Amygdala (tissue), 56 donors: ENCODE data around the gene PLXNA2.

Source experiments
- DNase-seq, 56 donors: peaks; one replicate each; lab custom pipeline; 2025; lab: John Stamatoyannopoulos, UW

The PLXNA2 gene

GRCh38 chr1:208169081-208169879 is 74.9 kb downstream of the PLXNA2 start:
- DNase-seq: no peak

- DNase-seq: no peak
Measured at GRCh38 chr1:208167261-208167869, 76.8 kb downstream of the PLXNA2 start.

- DNase-seq: no peak
Measured at GRCh38 chr1:208166340-208167138, 77.6 kb downstream of the PLXNA2 start.

GRCh38 chr1:208165659-208166058 is 78.5 kb downstream of the PLXNA2 start:
- DNase-seq: no peak

- peak in 2 of 56 donors; percentile 25 to 39 for DNase-seq
Measured at GRCh38 chr1:208164609-208165008, 79.6 kb downstream of the PLXNA2 start.

DNA sequence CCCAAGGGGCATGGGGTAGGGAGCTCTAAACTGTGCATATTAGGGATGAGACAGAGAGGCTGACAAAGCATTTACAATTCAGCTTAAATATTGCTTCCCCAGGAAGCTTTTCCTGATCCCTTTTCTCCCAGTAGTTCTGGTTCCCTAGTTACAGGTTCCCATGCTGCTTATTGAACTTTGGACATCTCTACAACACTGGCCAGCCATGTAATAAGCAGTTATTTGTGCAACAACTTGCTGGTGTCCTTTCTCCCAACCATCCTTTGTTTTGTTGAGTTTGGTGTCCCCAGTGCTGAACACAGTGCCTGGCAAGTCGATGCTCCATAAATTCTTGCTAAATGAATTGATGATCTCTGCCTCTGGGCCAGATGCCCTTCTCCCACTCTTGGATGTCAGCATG is 80.6 kb downstream of the PLXNA2 start:
- DNase-seq: no peak

GRCh38 chr1:208162903-208163302 is 81.3 kb downstream of the PLXNA2 start:
- no peak for DNase-seq

- DNase-seq: peak in 1 of 56 donors; percentile 25
Measured at GRCh38 chr1:208161656-208162375, 82.4 kb downstream of the PLXNA2 start.

GRCh38 chr1:208161005-208161404 is 83.2 kb downstream of the PLXNA2 start:
- DNase-seq: no peak

- no peak for DNase-seq
Measured at GRCh38 chr1:208160259-208160819, 83.8 kb downstream of the PLXNA2 start.

DNA sequence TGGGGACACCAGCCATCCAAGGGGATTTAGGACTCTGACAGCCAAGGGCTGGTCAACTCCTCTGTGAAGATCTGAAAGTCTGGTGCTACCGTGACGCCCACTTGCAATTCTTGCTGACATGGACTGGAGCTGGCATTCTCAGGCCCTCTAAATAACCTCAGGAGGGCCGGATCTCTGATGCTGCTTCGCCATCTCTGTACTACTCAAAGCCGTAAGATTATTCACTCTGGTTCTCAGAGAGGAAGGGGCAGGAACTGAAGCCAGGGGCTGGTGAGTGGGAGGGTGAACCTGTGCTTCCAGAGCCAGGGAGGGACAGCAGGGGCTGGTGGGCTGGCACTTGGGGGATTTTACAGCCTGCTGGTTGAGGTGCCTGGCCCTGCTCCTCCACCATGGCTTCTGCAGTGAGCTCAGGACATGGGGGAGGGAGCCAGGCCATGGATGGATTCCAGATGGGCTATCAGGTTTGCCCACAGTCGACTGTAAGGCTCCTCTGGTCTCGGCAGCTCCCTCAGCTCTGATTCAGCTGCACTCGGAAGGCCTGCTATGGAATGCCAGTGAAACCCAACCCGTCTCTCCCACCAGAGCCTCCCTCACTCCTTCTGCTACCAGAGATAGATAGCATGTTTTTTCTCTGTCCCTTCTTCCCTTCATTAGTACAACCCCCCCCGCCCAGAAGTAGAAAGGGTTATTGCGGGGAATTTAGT is 84.5 kb downstream of the PLXNA2 start:
- peak in 3 of 56 donors; percentile 14 to 29 (median 20) for DNase-seq

DNA sequence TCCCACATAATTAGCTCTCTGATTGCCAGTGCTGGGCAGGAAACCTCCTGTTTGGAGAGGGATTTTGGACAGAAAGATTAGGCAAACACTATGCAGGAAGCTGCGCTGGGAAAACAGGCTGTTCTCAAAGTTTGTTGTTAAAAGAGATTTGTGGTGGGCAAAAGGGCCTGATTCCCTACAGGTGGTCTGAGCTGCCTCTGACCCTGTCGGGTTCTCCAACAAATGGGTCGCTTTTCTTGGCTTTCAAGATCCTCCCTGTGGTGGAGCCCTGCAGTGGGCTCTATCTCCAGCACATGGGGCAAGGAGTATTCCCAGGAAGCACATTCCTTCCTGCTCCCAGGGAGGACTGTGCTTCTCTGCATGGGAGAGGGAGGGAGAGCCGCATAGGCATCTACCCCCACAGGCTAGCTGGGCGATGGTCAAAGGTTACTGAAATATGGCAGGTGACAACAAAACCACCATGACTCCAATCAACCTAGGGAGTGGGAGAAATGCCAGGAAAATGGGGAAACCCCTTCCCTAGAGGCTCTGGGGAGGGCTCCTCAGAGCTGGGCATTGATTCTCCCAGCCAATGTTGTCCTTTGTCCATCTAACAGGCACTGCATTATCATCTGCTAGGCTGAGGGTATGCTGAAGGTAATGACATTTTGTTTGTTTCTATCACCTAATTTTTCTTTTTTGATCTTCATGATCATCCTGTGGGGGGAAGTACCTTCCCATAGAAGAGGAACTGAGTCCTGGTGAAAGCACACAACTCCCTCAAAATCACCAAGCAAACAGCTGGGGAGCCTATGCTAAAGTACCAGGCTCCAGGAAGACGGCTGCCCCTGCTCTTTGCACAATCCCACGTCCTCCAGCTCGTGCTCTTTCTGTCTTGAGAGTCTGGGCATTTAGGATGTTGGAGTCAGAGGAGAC is 85.3 kb downstream of the PLXNA2 start:
- no peak for DNase-seq

DNA sequence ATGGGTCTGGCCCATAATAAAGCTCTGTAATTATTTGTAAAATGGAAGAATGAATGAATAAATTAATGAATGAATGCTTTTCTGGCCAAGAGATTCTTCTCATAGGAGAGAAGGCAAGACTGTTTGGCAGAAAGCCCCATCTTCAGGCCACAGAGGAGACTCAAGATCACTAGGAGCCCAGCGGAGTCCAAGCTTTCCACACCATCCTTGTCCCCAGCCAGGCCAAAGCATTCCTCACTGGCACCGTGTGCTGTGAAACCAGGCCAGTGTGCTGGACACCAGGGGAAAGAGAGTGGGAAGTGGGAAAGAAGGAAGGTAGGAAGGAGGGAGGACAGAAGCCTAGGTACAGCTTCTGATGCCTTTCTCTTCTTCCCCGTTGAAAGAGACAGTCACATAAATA is 86.4 kb downstream of the PLXNA2 start:
- DNase-seq: peak in 1 of 56 donors; percentile 22

DNA sequence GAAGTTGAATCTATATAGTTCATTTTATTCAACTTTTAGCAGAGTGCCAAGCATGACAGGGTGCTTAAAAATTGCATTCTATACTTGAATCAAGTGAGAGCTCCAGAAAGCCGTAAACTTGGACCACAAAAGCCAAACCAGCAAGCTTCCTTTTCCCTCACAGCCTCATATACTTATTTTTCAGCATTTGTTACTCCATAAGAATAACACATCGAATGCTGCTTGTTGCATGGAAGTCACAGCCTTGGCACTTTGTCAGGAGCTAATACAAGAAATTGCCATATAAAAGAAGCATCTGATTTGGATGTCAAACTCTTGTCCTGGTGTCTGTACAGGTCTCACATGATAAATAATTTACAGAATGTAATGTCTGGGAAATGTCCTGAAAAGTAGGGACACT is 87.4 kb downstream of the PLXNA2 start:
- DNase-seq: no peak

- DNase-seq: no peak
Measured at GRCh38 chr1:208156310-208156709, 87.9 kb downstream of the PLXNA2 start.

DNA sequence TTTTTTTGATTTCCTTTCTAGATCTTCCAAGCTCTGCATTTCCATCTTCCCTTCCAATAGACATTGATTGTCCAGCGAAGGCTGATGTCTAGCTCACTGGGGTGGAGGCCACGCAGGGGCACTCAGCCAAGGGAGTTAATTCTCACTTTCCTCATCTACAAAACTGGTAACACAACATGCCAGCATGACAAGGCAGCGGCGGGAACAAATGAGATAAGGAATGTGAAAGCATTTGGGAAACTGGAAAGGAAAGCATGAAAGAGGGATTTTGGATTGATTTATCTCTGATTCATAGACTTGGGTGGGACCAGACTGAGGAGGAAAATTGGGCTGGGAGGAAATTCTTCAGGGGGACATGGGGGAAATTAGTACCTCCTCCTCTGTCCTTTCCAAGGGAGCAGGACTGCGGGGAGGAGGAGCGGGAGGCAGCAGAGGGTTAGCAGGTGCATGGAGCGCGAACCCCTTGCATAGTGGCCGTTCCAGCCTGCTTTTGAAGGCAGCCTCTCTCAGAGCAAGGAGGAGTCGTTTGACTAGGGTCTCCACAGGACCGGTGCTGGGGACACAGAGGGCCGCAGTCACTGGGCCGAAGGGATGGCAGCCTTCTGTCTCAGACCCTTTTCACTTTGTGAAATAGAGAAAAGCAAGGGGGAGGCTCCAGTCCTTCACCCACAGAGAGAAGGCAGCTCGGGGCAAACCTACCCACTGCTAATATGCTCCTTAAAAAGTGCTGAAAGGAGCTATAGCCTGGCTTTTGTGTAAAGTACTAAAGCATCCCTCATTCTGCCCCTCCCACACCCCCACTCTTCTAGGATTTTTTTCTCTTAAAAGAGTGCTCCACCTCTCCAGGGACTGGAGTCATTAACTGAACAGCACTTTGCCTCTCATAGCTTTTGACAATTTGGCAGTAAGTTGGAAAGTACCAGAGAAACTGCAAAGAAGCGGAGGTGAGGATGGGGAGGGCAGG is 89.2 kb downstream of the PLXNA2 start:
- DNase-seq: no peak

- DNase-seq: no peak
Measured at GRCh38 chr1:208154040-208154439, 90.1 kb downstream of the PLXNA2 start.
